NCI-H748 (cell line): ENCODE results near the gene ANTXR1.
"Not testable (repeated sequence)": the region's sequence is repeated elsewhere in the genome, so short reads cannot be mapped to it uniquely, and the experiment has no call there.

Experiments used
- DNase-seq: peaks from one replicate; lab custom pipeline; 2025; ENCODE audit not compliant: unreplicated experiment; lab: John Stamatoyannopoulos, UW

The ANTXR1 gene

DNA sequence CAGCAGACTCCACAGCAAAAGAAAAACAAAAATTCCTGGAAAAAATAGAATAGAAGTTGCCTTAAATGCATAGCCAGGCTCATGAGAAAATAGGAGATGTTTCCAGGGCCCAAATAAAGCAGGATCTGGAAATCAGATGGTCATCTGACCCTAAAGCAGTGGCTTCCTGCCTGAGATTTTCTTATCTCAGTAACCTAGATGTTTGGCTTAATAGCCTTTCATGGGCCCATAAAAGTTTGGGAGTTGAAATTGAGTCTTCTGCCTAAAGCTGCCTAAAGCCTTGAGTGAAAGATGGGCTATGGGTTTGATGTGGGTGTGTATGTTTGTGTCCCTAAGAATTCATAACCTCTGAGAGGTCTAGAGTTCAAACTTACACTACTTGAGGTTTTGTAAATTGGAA is 149.1 kb downstream of the ANTXR1 start:
- no peak for DNase-seq

DNA sequence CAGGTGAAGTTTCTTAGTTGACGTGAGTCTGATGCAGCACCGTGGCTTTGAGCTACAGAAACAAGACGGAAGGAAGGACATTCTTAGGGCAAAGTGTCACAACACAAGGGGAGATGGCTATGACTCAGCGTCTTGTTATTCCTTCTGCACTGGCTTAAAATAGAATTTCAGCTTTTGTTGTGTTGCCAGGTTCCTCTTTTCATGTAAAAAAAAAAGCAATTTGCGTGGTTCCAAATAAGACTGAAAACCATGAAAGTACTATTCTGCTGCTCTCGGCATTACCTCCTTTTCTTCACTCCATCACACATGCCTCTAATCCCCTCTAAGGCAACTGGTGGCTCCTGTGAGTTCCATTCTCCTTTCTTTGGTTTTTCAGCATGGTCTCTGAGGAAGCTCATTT is 150.1 kb downstream of the ANTXR1 start:
- no peak for DNase-seq

DNA sequence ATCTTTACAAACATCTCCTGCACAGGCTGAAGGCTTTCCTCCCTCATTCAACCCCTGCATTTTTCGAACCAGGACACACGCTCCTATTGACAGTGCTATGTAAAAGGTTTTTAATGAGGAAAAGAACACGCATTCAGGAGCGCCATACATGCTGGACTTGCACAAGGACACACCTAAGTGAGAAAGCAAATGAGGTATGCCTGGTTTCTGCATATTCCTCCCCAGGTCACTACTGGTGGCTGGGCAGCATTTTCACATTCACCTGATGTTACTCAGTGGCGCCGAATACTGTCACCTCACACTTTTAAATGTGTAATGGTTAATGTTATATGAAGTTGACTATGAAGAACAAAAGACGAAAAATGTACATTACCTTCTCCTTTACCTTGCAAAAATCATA is 150.6 kb downstream of the ANTXR1 start:
- DNase-seq, result no peak

DNA sequence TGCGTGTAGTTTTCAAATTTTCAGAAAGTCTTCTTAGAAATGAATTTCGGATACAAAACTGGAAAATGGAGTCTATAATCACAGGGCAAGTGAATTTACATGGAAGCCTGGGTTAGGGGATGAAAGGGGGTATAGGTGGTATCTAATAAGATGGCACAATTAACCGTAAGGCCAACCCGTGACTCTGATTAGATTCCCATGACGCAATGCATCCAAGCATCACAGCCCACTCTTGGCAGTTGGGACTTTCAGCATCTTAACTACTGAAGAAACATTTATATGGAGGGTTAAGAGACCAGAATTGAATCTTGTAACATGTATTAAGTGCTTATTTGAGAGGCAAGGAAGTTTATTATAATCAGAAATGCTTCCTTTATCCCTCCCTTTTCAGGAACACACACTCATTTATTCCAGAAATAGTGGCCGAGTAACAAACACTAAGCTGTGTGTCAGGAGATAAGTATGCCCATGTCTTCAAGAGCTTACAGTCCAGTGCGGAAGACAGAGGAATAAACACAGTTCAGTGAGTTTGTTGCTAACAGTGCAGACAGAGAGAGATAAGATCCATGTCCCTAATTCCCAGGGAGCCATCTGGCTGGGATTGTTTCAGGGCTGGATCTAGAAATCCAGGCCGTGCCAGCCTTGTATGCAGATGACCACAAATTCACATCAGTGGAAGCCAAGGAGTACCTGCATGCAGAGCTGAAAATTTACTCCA is 151.2 kb downstream of the ANTXR1 start:
- DNase-seq, result no peak

DNA sequence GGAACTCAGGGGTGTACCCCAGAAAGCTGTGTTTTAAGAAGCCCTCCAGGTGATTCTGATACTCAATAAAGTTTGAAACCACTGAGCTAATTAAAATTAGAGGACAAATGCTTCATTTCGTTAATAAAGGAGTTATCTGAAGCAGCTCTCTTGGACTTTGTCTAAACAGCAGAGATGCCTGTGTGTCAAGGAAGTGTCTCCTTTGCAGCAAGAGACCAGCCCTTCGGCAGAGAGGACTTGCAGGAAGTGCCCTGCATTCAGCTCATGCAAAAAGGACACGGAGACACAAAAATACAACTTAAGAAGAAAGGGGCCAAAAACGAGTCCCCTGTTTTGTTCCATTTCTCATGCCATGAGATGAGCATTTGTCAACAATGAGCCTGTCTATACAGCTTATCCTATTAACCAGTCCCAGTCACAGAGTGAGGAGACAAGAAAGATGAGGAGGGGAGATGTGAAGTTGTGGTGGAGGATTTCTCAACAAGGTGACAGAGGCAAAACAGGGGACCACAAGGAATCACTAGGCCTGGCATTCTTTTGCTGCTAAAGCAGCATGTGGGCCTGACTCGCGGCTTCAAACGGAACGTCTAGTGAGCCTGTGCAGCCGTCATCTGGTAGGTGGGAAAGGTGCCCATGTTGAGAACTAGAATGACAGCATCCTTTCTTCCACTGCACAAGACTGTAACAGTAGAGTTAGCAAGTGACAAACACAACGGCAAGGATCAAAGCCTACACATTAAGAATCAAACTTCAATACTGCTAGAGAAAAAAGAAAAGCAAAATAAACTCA is 152.3 kb downstream of the ANTXR1 start:
- no peak for DNase-seq

DNA sequence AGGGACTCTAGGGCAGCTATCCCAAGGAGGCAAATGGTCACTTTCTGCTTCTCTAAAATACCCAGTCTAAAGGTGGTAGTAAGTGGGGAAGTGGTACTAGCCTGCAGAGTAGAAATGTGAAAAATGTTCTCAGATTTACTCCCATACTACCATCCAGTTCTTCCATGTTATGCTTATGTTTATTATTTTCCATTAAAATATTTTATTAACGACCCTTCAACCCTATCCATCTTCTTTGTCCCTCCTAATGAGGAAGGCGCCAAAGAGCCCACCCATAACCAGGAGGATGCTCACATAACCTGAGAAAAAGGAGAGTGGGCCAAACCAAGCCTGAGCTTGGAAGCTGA is 153.5 kb downstream of the ANTXR1 start:
- no peak for DNase-seq

DNA sequence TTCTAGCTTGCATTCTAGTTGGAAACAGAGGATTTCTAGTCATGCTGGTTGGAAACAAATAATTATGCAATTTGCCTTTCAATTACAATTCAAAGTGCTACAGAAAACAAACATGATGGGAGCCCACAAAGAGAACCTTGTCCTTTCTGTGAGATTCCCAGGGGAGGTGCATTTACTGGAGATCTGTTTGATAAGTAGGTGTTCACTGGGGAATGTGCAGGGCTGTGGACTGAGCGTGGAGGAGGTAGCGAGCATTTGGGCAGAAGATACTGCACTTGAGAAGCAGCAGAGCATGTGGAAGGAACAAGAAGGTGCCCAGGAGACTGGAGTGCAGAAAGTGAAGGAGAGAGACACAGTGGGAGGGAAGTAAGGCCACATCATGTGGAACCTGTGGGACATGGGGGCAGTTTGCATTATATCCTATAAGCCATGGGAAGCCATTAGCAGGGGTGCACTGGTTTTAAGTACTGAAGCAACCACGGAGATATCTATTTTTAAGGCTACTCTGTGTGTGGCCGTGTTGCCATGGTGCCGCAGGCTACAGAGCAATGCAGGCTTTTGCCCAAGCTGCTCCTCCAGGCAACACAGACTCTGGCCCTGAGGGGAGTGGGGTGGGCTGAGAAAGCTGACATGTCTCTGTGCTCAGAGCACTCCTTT is 154.0 kb downstream of the ANTXR1 start:
- peak; percentile 34 for DNase-seq

DNA sequence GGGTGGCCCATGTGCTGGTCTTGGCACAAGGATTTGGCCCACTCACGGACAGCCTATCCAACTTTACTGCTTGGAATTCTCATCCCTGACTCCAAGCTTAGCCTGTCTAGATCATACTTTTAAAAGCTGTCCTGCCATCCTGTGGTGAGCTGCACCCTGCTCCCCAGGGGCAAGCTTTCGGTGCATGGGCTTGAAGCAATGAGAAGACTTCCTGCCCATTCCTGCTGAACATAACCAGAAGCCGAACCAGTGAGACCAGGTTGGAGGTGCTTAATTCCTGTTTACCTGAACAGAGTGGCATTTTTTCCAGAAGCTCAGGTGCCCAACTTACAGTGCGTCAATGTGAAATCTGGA is 154.5 kb downstream of the ANTXR1 start:
- no peak for DNase-seq

DNA sequence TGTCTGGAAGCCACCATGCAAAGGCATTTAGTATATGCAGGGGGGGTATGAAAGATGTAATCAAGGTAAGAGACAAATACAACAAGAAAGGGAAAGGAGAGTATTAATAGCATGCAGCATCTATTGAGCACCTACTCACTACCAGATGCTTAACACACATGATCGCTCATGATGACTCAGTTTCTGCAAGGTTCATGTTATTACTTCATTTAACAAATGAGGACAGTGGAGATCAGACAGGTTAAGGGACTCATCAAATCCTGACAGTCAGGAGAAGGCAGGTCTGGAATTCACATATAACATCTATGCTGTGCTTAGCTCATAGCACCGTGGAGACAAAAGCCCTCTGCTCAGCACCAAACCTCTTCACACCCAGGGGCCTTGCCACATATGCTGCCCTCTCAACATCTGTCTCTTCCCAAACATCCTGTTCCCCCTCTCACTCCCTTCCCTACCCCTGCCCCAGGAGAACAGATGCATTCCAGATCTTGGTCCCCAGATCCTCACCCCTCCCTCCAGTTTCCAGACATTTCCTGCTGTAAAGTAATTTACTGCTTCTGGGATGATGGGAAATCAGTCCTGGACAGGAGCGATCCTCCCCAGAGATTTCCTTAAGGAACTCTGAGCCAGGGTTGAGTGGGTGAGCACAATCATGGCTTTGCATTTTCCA is 155.3 kb downstream of the ANTXR1 start:
- no peak for DNase-seq

DNA sequence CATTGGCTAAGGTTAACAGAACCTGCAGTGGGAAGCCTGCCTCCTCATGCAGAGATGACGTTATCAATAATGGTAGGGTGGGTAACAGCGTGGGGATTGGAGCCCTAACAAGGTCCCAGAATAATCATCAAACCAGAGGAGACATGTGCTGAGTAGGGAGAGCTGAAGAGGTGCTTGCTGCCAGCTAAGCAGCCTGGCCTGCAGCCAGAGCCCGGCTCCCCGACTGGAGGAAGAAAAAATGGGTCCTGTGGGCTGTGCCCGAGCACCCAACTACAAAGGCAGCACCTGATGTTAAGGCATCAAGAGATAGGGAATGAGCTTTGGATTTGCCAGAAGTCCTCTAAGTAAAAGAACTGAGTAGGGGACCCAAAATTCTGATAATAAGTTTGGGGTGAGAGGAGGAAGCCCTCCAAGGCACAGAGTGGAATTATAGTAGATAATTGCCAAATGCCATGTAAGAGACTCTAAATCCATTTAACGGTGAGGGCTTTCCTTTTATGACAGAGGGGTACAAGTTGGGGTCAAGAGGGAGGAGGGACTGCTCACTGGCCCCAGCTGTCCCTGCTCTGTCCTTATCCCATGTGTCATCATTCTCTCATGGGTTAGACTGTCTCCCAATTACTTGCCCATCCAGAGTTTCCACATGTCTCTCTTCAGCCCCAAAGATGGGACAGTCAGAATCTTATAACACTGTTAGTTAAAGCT is 156.1 kb downstream of the ANTXR1 start:
- DNase-seq, result no peak

DNA sequence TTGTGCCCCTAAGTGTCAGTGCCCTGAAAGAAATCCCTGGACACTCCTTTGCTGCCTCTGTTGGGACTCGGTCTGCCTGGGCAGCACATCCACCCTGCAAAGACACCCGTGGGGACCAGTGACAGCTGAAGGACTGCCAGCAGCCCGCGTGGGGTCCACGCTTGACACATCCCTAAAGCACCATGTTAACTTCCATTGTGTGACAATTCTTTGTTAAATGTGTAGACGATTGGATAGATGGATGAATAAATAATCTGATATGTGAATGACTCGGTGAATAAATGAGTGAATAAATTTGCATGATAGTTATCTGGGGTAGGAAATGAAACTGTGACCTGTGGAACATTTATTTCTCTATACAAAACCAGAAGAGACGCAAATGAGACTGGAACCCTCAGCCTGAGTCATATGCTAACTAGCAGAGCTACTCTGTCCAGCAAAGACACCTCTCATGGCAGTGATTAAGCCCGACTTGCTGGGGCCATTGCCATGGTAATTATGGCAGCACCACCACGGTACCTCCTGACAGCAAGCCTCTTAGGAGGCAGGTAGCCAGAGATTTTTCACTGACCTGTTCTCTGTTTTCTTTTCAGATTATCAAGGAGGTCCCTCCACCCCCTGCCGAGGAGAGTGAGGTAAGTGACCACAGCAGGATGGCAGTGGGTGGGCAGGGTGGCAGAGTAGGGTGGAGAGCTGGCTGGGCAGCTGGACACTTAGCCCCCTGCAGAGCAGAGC is 156.8 kb downstream of the ANTXR1 start:
- DNase-seq, result peak; percentile 11

DNA sequence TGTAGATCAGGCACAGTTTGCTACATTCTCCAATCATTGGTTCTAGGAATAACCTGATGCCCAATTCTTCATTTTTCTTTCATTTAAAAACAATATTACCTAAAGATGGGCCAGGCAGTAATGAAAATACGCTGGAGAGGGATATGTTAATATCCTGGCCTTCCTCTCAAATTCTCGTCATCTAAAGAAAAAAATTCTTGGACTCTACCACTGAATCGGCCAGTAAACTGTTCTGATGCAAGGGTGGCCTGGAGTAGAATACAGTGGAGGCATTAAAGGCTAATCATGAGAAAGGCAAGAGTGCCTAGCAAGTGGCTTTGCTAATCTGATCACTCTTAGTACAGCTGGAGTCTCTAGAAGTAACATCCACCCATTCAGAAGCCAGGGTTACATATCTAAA is 157.7 kb downstream of the ANTXR1 start:
- DNase-seq, result no peak

DNA sequence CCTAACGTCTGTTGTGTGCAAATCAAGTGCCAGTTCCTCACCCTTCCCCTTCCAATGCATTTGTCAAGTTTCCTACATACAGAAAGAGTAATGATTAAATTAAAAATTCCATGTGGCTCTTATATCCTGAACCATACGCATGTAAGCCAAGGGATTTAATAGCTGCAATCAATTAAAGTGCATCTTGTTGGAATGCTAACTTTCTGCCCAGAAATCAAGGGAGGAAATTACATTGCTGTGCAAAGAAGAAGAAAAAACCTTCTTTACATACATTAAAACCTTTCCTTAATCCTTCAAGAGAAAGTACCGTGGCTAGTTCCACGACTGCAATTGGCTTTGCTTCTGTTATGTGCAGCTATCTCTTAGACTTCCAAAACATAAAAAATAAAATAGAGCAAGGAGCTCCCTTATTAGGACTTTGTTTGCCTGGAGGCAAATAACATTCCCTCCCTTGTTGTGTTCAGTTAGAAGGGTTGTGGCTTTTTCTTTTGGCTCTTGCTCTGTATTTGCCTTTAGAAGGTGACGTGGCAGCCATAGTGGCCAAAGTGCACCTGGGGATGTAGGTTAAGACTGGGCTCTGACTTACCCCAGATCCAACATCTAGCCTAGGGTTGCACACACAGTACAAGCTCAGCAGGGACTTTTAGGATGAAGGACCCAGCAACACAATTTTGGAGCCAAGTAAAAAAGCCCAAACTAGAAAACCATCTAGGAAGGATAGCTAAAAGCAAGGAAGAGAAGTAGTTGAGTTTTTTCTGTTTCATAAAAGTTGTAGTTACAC is 158.3 kb downstream of the ANTXR1 start:
- no peak for DNase-seq

DNA sequence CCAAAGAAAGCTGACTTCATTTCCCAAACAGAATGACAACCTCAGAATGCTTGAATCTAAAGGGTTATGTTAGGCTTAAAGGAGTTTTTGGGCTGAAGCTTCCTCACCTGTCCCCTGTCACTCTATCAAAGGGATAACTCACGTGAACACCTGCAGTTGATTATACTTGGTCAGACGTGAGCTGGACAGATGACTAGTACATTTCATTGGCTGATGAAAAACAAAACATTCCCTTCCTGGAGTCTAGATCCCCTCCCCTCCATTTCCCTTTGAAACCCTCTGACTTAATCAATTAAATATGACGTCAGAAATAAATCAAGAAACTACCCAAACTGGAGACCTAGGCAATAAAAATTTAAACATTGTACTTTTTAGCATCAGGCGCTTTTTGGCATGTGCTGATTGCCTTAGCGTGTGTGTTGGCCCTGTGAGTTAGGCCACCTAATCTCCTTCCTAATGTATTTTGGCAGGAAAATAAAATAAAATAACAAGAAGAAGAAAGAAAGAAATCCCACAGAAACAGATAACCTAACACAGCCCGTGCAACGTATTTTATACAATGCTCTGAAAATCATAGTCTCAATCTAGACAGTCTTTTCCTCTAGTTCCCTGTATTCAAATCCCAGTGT is 159.0 kb downstream of the ANTXR1 start:
- DNase-seq, result no peak

DNA sequence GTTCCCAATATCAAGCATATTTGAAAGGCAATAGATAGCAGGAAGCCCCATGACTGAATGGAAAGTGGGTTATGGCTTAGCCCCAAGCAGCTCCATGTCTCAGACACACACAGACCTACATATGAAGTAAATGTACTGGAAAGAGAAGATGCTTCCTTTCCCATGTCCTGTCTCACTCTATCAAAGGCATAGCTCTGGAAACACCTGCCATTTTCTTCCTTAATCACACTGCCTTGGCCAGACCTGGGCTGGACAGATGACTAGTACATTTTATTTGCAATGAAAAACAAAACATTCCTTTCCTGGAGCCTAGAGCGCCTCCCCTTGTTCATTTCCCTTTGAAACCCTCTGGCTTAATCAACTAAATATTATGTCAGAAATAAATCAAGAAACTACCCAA is 160.7 kb downstream of the ANTXR1 start:
- no peak for DNase-seq

DNA sequence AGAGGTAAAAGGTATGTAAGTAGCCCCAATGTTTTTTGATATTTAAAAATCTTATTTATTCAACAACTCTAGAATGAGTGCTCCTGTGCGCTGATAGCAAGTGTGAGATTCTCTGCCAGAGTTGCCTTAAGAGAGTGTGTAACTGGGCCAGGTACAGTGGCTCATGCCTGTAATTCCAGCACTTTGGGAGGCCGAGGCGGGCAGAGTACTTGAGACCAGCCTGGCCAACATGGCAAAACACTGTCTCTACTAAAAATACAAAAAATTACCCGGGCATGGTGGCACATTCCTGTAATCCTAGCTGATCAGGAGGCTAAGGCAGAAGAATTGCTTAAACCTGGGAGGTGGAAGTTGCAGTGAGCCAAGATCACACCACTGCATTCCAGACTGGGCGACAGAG is 161.2 kb downstream of the ANTXR1 start:
- not testable (repeated sequence) for DNase-seq

DNA sequence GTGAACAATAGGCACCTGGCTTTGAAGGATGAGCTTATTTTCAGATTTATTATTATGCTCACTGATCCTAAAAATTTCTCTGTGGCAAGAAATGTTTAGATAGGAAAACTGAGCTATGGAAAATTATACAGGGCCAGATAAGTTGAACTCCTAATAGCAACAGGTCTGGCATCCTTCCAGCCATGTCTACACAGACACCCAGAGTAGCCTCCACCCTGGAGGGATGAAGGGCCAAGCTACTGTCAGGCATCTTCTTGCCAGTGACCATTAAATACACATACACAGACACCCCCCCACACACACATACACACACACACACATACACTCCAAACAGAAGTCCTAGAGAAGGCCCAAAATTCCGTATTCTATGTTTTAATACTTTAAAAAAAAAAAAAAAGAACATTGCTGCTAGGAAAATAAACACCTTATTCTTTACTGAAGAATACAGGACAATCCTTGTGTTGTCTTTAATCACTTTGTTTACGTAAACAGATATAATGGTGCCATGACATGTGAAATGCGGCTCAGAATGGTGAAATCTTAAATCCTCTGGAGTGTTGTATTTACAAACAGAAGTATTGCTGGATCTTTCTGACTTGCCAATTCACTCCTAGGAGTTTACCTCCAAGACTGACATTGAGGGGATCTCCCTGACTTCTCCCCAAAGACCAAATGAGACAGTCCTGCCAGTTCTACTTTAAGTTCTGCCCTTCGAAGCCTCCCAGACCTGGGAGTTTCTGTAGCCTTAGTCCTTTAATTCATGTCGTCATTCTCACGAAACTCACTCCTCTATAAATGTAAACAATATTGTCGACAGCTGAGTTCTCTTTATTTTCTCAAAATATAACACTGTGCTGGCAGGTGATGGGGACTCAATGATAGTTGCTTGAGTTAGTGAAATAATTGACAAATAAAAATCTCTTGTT is 163.1 kb downstream of the ANTXR1 start:
- DNase-seq, result no peak

DNA sequence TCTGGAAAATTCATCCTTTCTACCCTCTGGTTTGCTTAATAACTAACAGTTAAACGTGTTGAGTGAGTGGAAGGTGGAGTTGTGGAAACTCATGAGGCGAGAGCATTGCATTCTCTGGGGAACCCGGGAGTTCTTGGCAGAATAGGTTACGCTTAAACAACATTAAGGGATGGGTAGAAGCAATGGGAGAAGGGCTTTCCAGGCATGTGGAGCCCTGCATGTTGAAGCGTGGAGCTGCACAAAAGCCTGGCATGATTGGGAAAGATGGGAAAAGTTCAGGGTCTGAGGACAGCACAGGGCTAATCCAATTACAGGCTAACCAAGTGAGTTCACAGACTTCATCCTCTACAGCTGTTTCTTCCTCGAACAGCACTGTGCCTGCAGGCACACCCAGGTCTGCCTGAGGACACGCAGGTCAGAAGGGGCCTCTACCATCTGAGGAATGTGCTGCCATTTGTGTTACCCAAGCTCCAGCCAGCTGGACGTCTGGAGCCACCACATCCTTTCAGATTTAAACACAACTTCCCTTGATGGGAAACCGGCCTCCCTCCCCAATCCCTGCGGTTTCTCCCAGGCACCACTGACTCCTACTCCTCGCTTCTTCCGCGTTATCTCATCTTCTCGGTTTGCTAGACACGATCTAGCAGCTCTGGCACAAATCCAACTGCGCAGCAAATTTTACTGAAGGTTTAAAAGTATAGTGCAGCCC is 164.2 kb downstream of the ANTXR1 start:
- no peak for DNase-seq
